Muscle of back (tissue), 11 donors: ENCODE data around the gene SEZ6. TPM values are rescaled to one million over a fixed set of nuclear protein-coding genes. Genes with fewer than 3 reads are reported as not detected.

Experiments used
- DNase-seq, 3 donors: peaks; one replicate each; pipeline versions ENCODE4 v3.0.0 to v3.0.0-alpha.2; 2013
- polyA plus RNA-seq, 10 donors: library from polyadenylated mRNA; unstranded; fragments of 120-200 nt; gene quantifications; one replicate each; pipeline ENCODE4 v1.2.1, GENCODE V29; 2013; ENCODE audit not compliant: insufficient read length in 10 of 10

The SEZ6 gene
- polyA plus RNA-seq, 10 donors = 0.07 to 0.66 (median 0.23) TPM

GRCh38 chr17:29036584-29036983 is 30.8 kb upstream of the SEZ6 start:
- DNase-seq = no peak

GRCh38 chr17:29034510-29034909 is 28.7 kb upstream of the SEZ6 start:
- DNase-seq = no peak

GRCh38 chr17:29032857-29033197 is 27.0 kb upstream of the SEZ6 start:
- no peak for DNase-seq

GRCh38 chr17:29032013-29032856 is 26.4 kb upstream of the SEZ6 start:
- DNase-seq = no peak

GRCh38 chr17:29031488-29031887 is 25.7 kb upstream of the SEZ6 start:
- DNase-seq = no peak

- no peak for DNase-seq
These were observed 18.6 kb upstream of the SEZ6 start for GRCh38 chr17:29024316-29024952.

GRCh38 chr17:29022074-29022473 is 16.2 kb upstream of the SEZ6 start:
- no peak for DNase-seq

GRCh38 chr17:29021226-29021625 is 15.4 kb upstream of the SEZ6 start:
- no peak for DNase-seq

- no peak for DNase-seq
These were observed 14.7 kb upstream of the SEZ6 start for GRCh38 chr17:29020576-29020975.

- no peak for DNase-seq
These were observed 13.8 kb upstream of the SEZ6 start for GRCh38 chr17:29019475-29020181.

- no peak for DNase-seq
These were observed 13.1 kb upstream of the SEZ6 start for GRCh38 chr17:29018788-29019474.

- DNase-seq = peak in 1 of 3 donors; percentile 21
These were observed 10.7 kb upstream of the SEZ6 start for GRCh38 chr17:29016345-29017210.

- no peak for DNase-seq
These were observed 8.9 kb upstream of the SEZ6 start for GRCh38 chr17:29014716-29015115.

GRCh38 chr17:29012535-29012934 is 6.7 kb upstream of the SEZ6 start:
- no peak for DNase-seq

- no peak for DNase-seq
These were observed 4.8 kb upstream of the SEZ6 start for GRCh38 chr17:29010586-29010985.

- DNase-seq = no peak
These were observed 4.3 kb upstream of the SEZ6 start for GRCh38 chr17:29010129-29010528.

- no peak for DNase-seq
These were observed 2.8 kb upstream of the SEZ6 start for GRCh38 chr17:29008591-29008990.

- DNase-seq = no peak
These were observed 2.1 kb upstream of the SEZ6 start for GRCh38 chr17:29007860-29008455.

GRCh38 chr17:29007456-29007855 is 1.6 kb upstream of the SEZ6 start:
- DNase-seq = no peak

GRCh38 chr17:29004081-29004692 is 1.6 kb downstream of the SEZ6 start:
- no peak for DNase-seq
